ENCODE results near the gene PI4K2B. TPM values are rescaled to one million over a fixed set of nuclear protein-coding genes. Genes with fewer than 3 reads are reported as not detected.
"Not testable (repeated sequence)": the region's sequence is repeated elsewhere in the genome, so short reads cannot be mapped to it uniquely, and the experiment has no call there.

The PI4K2B gene
- total RNA-seq = 10 to 100 TPM; 11.5 to 24.4 TPM
- long read RNA-seq, donor 1, transcript PI4K2B-201 (10 exons, 3,540 nt) = major isoform, 7 of 9 reads
- long read RNA-seq, donor 1, partial matches to known transcripts = 1 of 9 reads
- long read RNA-seq, donor 1, other reads (novel, unspliced or antisense) = 1 of 9 reads
- long read RNA-seq, donor 2, partial matches to known transcripts = 0 of 2 reads
- long read RNA-seq, donor 2, other reads (novel, unspliced or antisense) = 1 of 2 reads

- intact Hi-C loops (cut with DNase I) = loop anchor here in 1 of 2 donors (10.0 kb wide), 1 partner anchor 59 kb away; no protein-coding TSS in a partner anchor
Measured at GRCh38 chr4:25233737-25234389, at the start of gene PI4K2B. TSS of gene PI4K2B (plus strand) at chr4:25234033. CDS start at chr4:25234164, 131 bp downstream.

GRCh38 chr4:25184056-25184455, 49.8 kb upstream of the PI4K2B start:
- no peak for DNase-seq (ENCODE audit: low spot score)
- intact Hi-C loops (cut with DNase I) = no loop called here

More at GRCh38 chr4:25233737-25234389, at the start of gene PI4K2B:
- DNase-seq (ENCODE audit: low spot score) = peak; percentile 96

- intact Hi-C loops (cut with DNase I) = no loop called here
- no peak for DNase-seq (ENCODE audit: low spot score)
Measured at GRCh38 chr4:25190407-25190806, 43.4 kb upstream of the PI4K2B start.

- intact Hi-C loops (cut with DNase I) = no loop called here
Measured at GRCh38 chr4:25198713-25199112, 35.1 kb upstream of the PI4K2B start.

GRCh38 chr4:25207997-25208396, 25.8 kb upstream of the PI4K2B start:
- intact Hi-C loops (cut with DNase I) = no loop called here
- no peak for DNase-seq (ENCODE audit: low spot score)

More at GRCh38 chr4:25198713-25199112, 35.1 kb upstream of the PI4K2B start:
- DNase-seq (ENCODE audit: low spot score) = no peak

GRCh38 chr4:25209702-25210101, 24.1 kb upstream of the PI4K2B start:
- no peak for DNase-seq (ENCODE audit: low spot score)

GRCh38 chr4:25211721-25212120, 22.1 kb upstream of the PI4K2B start:
- intact Hi-C loops (cut with DNase I) = no loop called here
- no peak for DNase-seq (ENCODE audit: low spot score)

More at GRCh38 chr4:25209702-25210101, 24.1 kb upstream of the PI4K2B start:
- intact Hi-C loops (cut with DNase I) = no loop called here

GRCh38 chr4:25212822-25213221, 21.0 kb upstream of the PI4K2B start:
- intact Hi-C loops (cut with DNase I) = no loop called here
- DNase-seq (ENCODE audit: low spot score) = no peak

GRCh38 chr4:25213347-25213979, 20.4 kb upstream of the PI4K2B start:
- DNase-seq (ENCODE audit: low spot score) = no peak
- intact Hi-C loops (cut with DNase I) = no loop called here

GRCh38 chr4:25214750-25215149, 19.1 kb upstream of the PI4K2B start:
- not testable (repeated sequence) for DNase-seq (ENCODE audit: low spot score)

GRCh38 chr4:25215511-25215910, 18.3 kb upstream of the PI4K2B start:
- no peak for DNase-seq (ENCODE audit: low spot score)
- intact Hi-C loops (cut with DNase I) = no loop called here

More at GRCh38 chr4:25214750-25215149, 19.1 kb upstream of the PI4K2B start:
- intact Hi-C loops (cut with DNase I) = not testable (repeated sequence)

GRCh38 chr4:25221377-25221776, 12.5 kb upstream of the PI4K2B start:
- intact Hi-C loops (cut with DNase I) = no loop called here
- no peak for DNase-seq (ENCODE audit: low spot score)

GRCh38 chr4:25223802-25224375, 9.9 kb upstream of the PI4K2B start:
- no peak for DNase-seq (ENCODE audit: low spot score)
- intact Hi-C loops (cut with DNase I) = no loop called here

GRCh38 chr4:25229804-25230203, 4.0 kb upstream of the PI4K2B start:
- intact Hi-C loops (cut with DNase I) = loop anchor here in 1 of 2 donors (10.0 kb wide), 1 partner anchor 55 kb away; no protein-coding TSS in a partner anchor
- DNase-seq (ENCODE audit: low spot score) = no peak

GRCh38 chr4:25233194-25233593, 639 bp upstream of the PI4K2B start:
- no peak for DNase-seq (ENCODE audit: low spot score)
- intact Hi-C loops (cut with DNase I) = loop anchor here in 1 of 2 donors (10.0 kb wide), 1 partner anchor 58 kb away; no protein-coding TSS in a partner anchor

GRCh38 chr4:25234390-25235370, 847 bp downstream of the PI4K2B start:
- intact Hi-C loops (cut with DNase I) = loop anchor here in 1 of 2 donors (10.0 kb wide), 1 partner anchor 60 kb away; no protein-coding TSS in a partner anchor
- peak; percentile 84 for DNase-seq (ENCODE audit: low spot score)

- DNase-seq (ENCODE audit: low spot score) = no peak
- intact Hi-C loops (cut with DNase I) = loop anchor here in 1 of 2 donors (10.0 kb wide), 1 partner anchor 61 kb away; no protein-coding TSS in a partner anchor
Measured at GRCh38 chr4:25235401-25235800, 1.6 kb downstream of the PI4K2B start.

GRCh38 chr4:25236030-25236429, 2.2 kb downstream of the PI4K2B start:
- intact Hi-C loops (cut with DNase I) = loop anchor here in 1 of 2 donors (10.0 kb wide), 1 partner anchor 61 kb away; no protein-coding TSS in a partner anchor
- DNase-seq (ENCODE audit: low spot score) = not testable (repeated sequence)
